Measurements from ENCODE around the gene SLC26A6.
A peak's percentile ranks its signal among the peaks of the same experiment; 100 is the strongest.

The SLC26A6 gene, protein sequence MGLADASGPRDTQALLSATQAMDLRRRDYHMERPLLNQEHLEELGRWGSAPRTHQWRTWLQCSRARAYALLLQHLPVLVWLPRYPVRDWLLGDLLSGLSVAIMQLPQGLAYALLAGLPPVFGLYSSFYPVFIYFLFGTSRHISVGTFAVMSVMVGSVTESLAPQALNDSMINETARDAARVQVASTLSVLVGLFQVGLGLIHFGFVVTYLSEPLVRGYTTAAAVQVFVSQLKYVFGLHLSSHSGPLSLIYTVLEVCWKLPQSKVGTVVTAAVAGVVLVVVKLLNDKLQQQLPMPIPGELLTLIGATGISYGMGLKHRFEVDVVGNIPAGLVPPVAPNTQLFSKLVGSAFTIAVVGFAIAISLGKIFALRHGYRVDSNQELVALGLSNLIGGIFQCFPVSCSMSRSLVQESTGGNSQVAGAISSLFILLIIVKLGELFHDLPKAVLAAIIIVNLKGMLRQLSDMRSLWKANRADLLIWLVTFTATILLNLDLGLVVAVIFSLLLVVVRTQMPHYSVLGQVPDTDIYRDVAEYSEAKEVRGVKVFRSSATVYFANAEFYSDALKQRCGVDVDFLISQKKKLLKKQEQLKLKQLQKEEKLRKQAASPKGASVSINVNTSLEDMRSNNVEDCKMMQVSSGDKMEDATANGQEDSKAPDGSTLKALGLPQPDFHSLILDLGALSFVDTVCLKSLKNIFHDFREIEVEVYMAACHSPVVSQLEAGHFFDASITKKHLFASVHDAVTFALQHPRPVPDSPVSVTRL

DNA sequence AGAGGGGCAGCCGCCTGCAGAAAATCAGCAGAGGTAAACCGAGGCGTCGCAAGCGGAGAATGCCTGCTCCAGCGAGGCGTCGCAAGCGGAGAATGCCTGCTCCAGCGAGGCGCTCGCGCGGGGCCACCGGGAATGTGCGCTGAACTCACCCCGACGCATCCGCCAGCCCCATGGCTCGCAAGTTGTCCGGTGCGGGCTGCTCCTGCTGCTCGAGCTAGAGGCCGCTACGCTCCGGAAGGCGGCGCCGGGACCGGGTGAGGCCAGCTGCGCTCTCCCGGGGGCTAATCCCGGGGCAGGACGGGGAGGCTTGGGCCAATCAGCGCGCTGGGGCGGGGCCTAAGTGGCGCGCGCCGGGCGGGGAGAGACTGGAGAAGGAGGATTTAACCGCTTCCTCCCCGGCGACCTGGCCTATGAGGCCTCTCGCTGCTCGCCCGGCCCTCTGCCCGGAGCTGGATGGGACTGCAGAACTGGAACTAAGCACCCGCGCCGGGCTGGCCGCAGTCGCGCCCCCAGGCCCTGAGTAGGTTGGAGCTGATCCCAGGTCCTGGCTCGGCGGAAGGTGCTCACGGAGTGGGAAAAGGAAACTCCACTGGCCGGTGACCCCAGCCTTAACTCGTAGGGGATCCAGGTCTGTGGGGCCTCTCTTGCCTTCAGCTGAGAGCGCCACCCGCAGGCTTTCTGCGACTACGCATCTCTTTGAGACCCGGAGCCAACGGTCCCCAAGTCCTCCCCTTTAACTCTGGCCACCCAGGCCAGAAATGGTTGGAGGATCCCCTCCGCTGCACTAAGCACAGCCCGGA, at the start of gene SLC26A6:
Gene SLC26A6 (minus strand): TSS at position 240 of the 800 bp plus-strand sequence. CDS start 68 bp downstream, at position 172.
- peak; percentile 93 to 100 (median 98) for DNase-seq
- intact Hi-C loops (cut with DNase I) = no loop called here

- intact Hi-C loops (cut with DNase I) = no loop called here
- peak in 4 of 42 donors; percentile 25 to 46 (median 28) for DNase-seq
These were observed 49.4 kb upstream of the SLC26A6 start for GRCh38 chr3:48684480-48685143.

- intact Hi-C loops (cut with DNase I) = no loop called here
- no peak for DNase-seq
These were observed 48.7 kb upstream of the SLC26A6 start for GRCh38 chr3:48684054-48684349.

DNA sequence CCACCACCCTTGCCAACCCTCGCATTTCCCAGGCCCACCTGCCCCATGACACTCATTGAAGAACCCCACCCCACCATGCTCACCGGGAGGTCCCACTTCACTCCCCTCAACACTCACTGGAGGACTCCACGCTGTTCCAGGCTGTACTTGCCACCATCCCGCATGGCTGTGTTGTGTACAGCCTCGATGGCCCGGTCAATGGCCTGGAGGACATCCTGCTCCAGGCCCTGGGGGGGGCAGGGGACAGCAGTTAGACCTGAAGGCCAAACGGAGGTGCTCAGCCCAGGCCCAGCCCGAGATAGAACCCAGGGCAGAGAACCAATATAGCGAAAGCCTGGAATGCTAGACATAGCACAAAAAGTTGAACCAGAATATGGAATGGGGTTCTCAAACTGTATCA, 47.5 kb upstream of the SLC26A6 start:
- intact Hi-C loops (cut with DNase I) = no loop called here
- no peak for DNase-seq

DNA sequence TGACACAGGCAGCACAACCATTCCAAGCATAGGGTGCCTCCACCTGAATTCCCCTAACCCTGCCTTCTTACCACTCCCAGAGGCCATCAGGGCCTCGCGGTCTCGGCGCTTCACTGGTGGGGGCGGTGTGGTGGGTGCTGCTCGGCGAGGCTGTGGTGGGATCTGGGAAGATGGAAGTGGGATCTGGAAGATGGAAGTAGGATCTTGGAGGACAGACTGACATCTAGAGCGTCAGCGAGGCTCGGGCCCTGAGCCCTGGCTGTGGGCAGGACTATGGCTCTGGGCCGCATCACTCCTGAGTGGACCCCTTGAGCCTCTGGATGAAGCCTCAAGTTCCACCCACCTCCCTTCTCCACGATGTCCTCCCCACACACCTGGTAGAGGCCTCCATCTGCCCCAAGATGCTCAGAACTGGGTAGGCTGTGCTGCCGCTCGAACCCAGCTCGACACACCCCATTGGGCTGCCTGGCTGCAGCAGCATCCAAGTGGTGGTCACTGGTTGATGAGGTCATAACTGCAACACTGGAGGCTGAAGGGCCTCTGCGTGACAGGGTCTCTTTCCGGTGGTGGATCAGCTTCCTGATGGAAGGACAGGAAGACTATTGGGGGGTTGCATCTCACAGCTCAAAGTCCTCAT, 46.8 kb upstream of the SLC26A6 start:
- intact Hi-C loops (cut with DNase I) = no loop called here
- no peak for DNase-seq

DNA sequence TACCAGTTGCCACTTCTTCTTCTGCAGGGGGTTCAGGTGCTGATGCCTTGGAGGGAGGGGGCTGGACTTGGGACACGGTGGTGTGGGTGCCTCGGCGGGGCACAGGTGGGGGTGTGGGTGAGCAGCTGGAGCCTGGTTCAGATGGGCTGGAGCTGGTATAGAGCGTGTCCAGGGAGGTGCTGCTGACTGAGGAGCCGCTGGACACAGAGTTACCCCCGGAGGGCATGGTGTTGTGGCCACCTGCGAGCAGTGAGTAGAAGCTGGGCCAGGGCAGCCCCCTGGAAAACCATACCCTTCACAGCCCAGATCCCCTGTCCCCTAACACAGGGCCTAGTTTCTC, 46.2 kb upstream of the SLC26A6 start:
- intact Hi-C loops (cut with DNase I) = no loop called here
- DNase-seq = no peak

GRCh38 chr3:48680811-48681540, 45.7 kb upstream of the SLC26A6 start:
- no peak for DNase-seq
- intact Hi-C loops (cut with DNase I) = no loop called here

DNA sequence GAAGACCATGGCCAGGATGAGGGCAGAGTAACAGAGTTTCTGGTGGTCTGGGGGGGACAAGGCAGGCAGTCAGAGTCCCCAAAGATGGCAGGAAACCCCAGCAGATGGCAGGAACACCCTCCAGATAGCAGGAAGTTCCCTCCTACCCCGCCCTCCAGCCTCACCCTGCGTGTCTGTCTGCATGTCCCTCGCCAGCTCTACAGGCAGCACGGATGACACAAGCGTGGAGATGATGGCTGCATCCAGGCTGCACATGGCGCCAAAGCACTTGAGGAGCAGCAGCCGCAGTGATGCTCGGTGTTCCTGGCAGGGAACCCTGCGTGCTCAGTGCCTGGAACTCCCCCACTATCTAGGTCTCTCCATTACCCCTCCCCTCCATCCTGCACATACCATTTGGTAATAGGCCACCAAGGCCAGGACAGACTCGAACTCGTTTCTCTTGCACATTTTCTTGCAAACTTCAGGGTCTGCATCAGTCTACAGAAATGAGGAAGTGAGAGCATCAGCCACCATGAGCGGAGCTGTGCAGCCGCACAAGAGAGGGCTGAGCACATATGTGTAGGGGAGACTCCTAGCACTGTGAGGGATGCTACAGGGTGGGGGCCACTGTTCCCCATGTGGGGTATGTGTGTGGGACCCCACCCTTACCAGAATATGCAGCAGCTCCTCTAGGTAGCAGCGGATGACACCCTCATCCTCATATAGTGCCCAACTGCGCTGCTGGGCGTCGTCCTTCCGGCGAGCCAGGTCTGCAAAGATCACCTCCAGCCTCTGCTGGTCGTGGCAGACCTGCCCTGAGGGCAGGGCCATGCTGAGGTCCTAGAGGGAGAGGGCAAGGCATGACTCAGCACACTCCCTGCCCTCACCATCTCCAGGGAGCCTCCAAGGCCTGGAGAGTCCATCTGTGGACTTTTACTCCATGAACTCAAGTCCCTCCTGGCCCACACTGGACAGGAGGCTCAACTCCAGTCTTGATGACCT, 44.4 kb upstream of the SLC26A6 start:
- intact Hi-C loops (cut with DNase I) = no loop called here

DNA sequence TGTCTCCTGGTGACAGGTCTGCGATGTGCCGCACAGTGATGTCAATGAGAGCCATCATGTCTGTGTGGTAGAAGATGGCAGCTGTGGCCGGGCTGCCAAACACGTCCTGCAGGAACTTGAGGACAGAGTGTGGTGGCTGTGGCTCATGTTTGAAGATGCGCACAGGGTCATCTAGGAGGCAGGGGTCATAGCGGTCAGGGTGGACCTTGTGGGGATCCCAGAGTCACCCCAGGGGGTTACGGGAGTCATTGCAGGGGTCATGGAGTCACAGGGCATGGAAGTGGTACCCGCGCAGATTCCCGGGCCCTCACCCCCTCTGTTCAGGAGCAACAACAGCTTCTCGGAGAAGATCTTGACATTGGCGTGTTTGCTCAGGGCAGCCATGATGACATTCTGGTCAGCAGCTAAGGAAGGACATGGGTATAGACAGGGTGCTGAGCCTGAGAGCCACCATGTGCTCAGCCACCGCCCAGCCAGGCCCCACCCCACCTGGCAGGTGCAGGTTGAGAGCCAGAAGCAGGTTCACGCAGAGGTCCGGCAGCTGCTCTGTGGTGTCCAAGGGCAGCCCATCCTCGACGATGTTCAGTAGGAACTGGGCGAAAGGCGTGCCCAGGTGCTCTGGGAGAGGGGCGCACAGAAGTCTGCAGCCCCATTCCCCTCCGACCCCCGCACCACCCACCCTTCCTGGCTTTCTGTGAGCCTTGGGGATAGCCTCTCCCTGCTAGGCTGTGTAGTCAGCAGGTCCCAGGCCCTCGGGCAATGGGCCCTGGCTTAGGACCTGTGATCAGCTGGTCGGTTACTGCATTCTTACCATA, 43.5 kb upstream of the SLC26A6 start:
- no peak for DNase-seq
- intact Hi-C loops (cut with DNase I) = no loop called here

More for the DNA sequence above, 44.4 kb upstream of the SLC26A6 start:
- DNase-seq = no peak

- intact Hi-C loops (cut with DNase I) = no loop called here
- no peak for DNase-seq
These were observed 42.8 kb upstream of the SLC26A6 start for GRCh38 chr3:48678056-48678455.

DNA sequence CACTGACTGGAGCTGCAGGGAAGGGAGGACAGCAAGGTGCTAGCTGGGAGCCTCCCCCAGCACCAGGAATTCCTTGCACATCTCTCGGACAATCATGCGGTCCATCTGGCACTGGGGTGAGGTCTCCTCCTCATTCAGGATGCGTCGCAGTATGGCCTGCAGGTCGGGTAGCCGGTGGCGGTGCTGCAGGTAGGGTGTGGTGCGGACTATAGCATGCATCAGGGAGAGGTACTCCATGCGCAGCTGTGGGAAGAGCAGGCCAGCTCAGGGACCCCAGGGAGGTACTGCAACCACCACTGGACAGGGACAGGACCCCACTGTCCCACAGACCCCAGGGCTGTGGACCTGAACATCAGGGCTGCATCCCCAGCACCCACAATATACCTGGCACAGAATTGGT, 39.2 kb upstream of the SLC26A6 start:
- intact Hi-C loops (cut with DNase I) = no loop called here
- no peak for DNase-seq

DNA sequence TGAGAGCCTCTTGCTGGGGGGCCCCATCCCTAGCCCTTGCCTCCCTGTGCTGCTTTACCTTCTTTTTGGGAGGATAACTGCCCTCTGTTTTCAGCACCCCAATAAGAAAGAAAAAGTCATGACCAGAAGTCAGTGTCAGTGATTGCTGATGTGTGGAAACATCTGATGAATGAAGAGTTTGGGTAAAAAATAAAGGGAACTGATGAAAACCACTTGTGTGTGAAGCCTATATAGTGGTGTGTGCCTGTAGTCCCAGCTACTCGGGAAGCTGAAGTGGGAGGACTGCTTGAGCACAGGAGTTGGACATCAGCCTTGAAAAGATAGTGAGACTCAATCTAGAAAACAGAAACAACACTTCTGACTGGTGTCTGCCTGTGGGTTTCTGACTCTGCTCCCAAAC, 37.3 kb upstream of the SLC26A6 start:
- intact Hi-C loops (cut with DNase I) = no loop called here
- DNase-seq = no peak

GRCh38 chr3:48664929-48665328, 29.7 kb upstream of the SLC26A6 start:
- DNase-seq = no peak

DNA sequence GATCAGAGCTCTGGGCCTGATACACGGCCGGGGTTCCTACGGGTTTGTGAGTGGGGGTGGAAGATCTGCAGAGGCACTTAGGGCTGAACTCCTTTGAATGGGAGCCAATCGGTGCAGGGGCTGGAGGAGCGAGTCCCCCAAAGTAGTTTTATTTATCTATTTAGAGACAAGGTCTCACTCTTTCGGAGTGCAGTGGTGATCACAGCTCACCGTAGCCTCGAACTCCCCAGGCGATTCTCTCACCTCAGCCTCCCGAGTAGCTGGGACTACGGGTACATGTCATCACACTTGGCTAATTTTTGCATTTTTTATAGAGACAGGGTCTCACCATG, 29.0 kb upstream of the SLC26A6 start:
- intact Hi-C loops (cut with DNase I) = no loop called here
- DNase-seq = no peak

More at GRCh38 chr3:48664929-48665328, 29.7 kb upstream of the SLC26A6 start:
- intact Hi-C loops (cut with DNase I) = no loop called here

GRCh38 chr3:48663489-48664312, 28.4 kb upstream of the SLC26A6 start:
- intact Hi-C loops (cut with DNase I) = no loop called here
- DNase-seq = peak; percentile 94 to 99 (median 98)

Data from head of caudate nucleus (tissue), 42 donors.